HFFc6 (cell line): ENCODE measurements around the gene NGLY1. TPM values are rescaled to one million over a fixed set of nuclear protein-coding genes. Genes with fewer than 3 reads are reported as not detected.

Experiments used
- DNase-seq: peaks from one replicate; pipeline ENCODE4 v3.0.0-alpha.2; 2018
- H3K27ac Mint-ChIP-seq: 2 replicates; pipeline ENCODE4 v1.8.0; 2020; ENCODE audit warnings: mild to moderate bottlenecking, mixed read lengths
- H3K27me3 Mint-ChIP-seq: 2 replicates; pipeline ENCODE4 v1.8.0; 2021; ENCODE audit warnings: mild to moderate bottlenecking, moderate library complexity, mixed read lengths; ENCODE audit not compliant: insufficient read depth
- H3K36me3 Mint-ChIP-seq: 2 replicates; pipeline ENCODE4 v1.8.0; 2021; ENCODE audit warnings: low read depth, mixed read lengths
- H3K4me1 Mint-ChIP-seq: 2 replicates; pipeline ENCODE4 v1.8.0; 2020; ENCODE audit warnings: low read depth, mixed read lengths
- H3K4me3 Mint-ChIP-seq: 2 replicates; pipeline ENCODE4 v1.8.0; 2020; ENCODE audit warnings: mild to moderate bottlenecking, moderate library complexity, mixed read lengths
- H3K9me3 Mint-ChIP-seq: 2 replicates; pipeline ENCODE4 v1.8.0; 2020; ENCODE audit warnings: mild to moderate bottlenecking, mixed read lengths
- total RNA-seq, 6 experiments: library from RNA; stranded (reverse); fragmentation: NEBNext Ultra II Directional; extraction: Animal tissue kit (Norgen Biotek cat#: 25700); gene quantifications; 2 replicates in 1 of 6; 3 replicates in 5 of 6; pipeline ENCODE4 v1.2.3, GENCODE V29; 2021
- TF ChIP-seq, protein P1 (sequence below): fragments of 200-600 bp; sonication (generic); IDR thresholded peaks from 2 replicates; pipeline ENCODE4 v1.5.0; 2021; ENCODE audit warnings: antibody characterized with exemption, mild to moderate bottlenecking

NGLY1 gene
- total RNA-seq, 6 experiments from 2014 or later = 21.7 to 27.6 (median 24.3) TPM

DNA sequence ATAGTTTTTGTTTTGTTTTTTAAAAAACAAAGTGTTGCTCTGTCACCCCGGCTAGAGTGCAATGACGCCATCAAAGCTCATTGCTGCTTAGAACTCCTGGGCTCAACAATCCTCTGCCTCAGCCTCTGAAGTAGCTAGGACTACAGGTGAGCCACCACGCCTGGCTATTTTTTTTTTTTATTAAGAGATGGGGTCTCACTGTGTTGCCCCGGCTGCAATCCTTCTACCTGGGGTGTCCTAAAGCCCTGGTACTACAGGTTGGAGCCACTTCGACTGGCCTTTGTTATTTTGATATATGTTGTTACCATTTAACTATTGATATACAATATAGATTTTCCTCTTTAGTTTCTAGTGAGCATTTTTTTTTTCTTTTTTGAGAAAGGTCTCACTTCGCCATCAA lies 2.6 kb downstream of the NGLY1 start:
- DNase-seq = no peak
- no peaks in the 10 kb centered on the region for H3K27me3 Mint-ChIP-seq
- peaks cover 20% of the 10 kb centered on the region for H3K36me3 Mint-ChIP-seq
- H3K27ac Mint-ChIP-seq = no peak overlapping the region; the same call in 1 of the 2 replicates
- no peaks in the 10 kb centered on the region for H3K9me3 Mint-ChIP-seq
- peaks cover 24% of the 10 kb centered on the region for H3K4me1 Mint-ChIP-seq
- TF ChIP-seq, protein P1, sequence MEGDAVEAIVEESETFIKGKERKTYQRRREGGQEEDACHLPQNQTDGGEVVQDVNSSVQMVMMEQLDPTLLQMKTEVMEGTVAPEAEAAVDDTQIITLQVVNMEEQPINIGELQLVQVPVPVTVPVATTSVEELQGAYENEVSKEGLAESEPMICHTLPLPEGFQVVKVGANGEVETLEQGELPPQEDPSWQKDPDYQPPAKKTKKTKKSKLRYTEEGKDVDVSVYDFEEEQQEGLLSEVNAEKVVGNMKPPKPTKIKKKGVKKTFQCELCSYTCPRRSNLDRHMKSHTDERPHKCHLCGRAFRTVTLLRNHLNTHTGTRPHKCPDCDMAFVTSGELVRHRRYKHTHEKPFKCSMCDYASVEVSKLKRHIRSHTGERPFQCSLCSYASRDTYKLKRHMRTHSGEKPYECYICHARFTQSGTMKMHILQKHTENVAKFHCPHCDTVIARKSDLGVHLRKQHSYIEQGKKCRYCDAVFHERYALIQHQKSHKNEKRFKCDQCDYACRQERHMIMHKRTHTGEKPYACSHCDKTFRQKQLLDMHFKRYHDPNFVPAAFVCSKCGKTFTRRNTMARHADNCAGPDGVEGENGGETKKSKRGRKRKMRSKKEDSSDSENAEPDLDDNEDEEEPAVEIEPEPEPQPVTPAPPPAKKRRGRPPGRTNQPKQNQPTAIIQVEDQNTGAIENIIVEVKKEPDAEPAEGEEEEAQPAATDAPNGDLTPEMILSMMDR = no peak
- no peak overlapping the region for H3K4me3 Mint-ChIP-seq

DNA sequence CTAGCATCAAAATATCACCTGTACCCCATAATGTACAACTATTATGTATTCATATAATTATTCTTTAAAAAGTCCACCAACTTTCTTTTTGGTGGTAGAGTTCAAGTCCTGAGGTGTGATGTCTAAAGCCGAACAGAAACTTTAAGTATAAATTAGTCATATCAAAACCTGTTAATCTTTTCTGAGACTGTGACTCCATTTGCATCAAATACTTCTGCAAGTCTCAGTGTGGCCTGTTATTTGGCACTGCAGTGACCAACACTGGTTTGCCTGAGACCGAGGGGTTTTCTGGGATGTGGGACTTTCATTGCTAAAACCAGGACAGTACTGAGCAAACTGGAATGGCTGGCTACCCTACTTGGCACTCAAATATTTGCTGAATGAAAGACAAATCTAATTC lies 7.3 kb downstream of the NGLY1 start:
- peaks cover 4% of the 10 kb centered on the region for H3K9me3 Mint-ChIP-seq

DNA sequence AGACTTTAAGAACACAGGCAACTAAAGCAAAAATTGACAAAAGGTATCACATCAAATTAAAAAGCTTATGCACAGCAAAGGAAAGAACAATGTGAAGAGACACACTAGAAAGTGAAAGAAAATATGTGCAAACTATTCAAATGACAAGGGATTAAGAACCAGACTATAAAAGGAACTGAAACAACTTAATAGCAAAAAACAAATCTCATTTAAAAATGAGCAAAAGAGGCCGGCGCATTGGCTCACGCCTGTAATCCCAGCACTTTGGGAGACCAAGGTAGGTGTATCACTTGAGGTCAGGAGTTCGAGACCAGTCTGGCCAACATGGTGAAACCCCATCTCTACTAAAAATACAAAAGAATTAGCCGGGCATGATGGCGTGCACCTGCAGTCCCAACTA lies 14.4 kb downstream of the NGLY1 start:
- DNase-seq = no peak
- Mint-ChIP-seq H3K4me3 (no peak overlapping the region), H3K36me3 (peaks cover 34% of the 10 kb centered on the region), H3K9me3 (peaks cover 4% of the 10 kb centered on the region), H3K27ac (no peak overlapping the region), H3K4me1 (no peaks in the 10 kb centered on the region; the same call in 1 of the 2 replicates), H3K27me3 (no peaks in the 10 kb centered on the region)
- TF ChIP-seq, protein P1 = no peak

More for the DNA sequence above, 7.3 kb downstream of the NGLY1 start:
- Mint-ChIP-seq H3K4me3 (no peak overlapping the region), H3K27ac (no peak overlapping the region), H3K4me1 (no peaks in the 10 kb centered on the region; the same call in 1 of the 2 replicates), H3K27me3 (no peaks in the 10 kb centered on the region), H3K36me3 (peaks cover 66% of the 10 kb centered on the region)
- TF ChIP-seq, protein P1 = no peak
- no peak for DNase-seq

DNA sequence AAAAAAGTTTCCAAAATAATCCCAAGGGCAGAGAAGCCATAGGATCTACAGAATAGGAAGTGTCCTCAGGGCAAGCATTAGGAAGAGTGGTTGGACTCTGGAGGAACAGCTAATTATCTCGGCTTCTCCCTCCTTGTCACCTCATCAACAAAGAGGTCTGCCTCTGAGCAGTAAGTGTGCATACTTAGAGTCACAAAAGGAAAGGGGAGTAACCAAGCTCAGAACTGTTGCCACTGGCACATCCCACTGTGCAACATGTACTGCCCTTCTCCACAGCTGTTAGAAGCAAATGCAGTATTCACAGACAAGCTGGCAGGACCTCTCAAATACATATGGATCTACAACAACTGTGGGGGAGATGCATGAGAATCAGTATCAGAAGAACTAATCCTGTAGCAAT lies 31.5 kb downstream of the NGLY1 start:
- no peak for DNase-seq
- Mint-ChIP-seq H3K36me3 (peaks cover 21% of the 10 kb centered on the region), H3K4me1 (peaks cover 18% of the 10 kb centered on the region), H3K27me3 (no peaks in the 10 kb centered on the region; the same call in 1 of the 2 replicates), H3K27ac (no peak overlapping the region; the same call in 1 of the 2 replicates), H3K9me3 (no peaks in the 10 kb centered on the region), H3K4me3 (no peak overlapping the region)
- TF ChIP-seq, protein P1 = no peak

DNA sequence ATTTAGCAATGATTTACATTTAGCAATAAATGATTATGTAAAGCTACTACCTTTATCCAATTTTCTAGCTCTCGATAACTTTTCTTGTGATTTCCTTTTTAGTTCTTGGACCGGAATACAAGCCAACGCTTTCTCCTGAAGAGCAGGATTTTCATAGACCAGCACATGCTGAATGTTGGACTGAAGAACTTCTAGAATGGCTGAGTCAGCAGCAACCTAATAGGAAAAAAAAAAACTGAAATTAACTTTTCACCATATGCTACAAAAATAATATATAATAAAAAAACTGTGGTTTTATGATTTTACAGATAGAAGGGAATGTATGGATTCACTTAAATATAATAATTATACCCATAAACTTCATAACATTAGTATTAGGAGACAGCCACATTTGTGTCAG lies 32.2 kb downstream of the NGLY1 start:
- no peak for DNase-seq
- H3K4me1 Mint-ChIP-seq = peaks cover 19% of the 10 kb centered on the region
- TF ChIP-seq, protein P1 = no peak
- no peaks in the 10 kb centered on the region for H3K9me3 Mint-ChIP-seq
- H3K27ac Mint-ChIP-seq = no peak overlapping the region
- H3K27me3 Mint-ChIP-seq = no peaks in the 10 kb centered on the region; the same call in 1 of the 2 replicates
- no peak overlapping the region for H3K4me3 Mint-ChIP-seq
- peaks cover 21% of the 10 kb centered on the region; the same call in 1 of the 2 replicates for H3K36me3 Mint-ChIP-seq
